GM19468 (cell line): Measurements from ENCODE around the gene COL7A1.
"Not testable (repeated sequence)": the region's sequence is repeated elsewhere in the genome, so short reads cannot be mapped to it uniquely, and the experiment has no call there.

ENCODE experiments used
- ATAC-seq: cut with Tn5 transposase; IDR thresholded peaks from one replicate; pipeline ENCODE4 v1.9.1; 2021; ENCODE audit warnings: mild to moderate bottlenecking, moderate library complexity, moderate number of reproducible peaks; ENCODE audit not compliant: unreplicated experiment; ENCODE audit errors: extremely low read depth

COL7A1 gene

DNA sequence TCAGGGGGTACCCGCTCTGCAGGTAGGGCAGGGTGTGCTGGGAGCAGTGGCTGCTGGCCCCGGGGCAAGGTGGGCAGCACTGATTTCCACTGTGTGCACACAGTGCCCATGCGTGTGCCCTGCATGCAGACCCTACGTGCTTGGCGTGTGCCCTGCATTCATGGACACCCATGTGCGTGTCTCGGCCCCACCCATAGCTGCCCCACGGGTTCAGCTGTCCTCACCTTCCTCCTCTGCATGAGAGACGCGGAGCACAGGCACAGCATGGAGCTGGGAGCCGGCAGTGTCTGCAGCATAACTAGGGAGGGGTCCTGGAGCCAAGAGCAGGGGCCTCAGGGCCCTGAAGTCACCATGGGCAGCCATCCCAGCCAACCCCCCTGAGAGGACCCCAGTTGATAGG lies 29.9 kb downstream of the COL7A1 start:
- no peak for ATAC-seq

DNA sequence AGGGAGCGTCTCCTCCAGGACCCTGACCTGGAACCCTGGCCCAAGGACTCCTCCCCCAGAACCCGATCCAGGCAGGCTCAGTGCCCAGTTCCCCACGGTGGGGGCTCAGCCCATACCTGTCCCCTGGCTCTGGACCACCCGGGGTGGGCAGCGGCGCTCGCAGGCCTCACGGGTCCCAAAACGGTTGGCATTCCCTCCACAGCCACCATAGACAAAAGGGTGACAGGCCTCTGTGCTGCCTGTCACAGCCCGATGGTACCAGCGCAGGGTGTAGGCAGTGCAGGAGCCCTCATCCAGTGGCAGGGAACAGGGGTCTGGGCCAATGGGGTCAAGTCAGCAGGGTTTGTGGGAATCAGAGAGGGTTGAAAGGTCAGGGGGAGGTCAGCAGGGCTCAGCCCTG lies 30.5 kb downstream of the COL7A1 start:
- no peak for ATAC-seq

DNA sequence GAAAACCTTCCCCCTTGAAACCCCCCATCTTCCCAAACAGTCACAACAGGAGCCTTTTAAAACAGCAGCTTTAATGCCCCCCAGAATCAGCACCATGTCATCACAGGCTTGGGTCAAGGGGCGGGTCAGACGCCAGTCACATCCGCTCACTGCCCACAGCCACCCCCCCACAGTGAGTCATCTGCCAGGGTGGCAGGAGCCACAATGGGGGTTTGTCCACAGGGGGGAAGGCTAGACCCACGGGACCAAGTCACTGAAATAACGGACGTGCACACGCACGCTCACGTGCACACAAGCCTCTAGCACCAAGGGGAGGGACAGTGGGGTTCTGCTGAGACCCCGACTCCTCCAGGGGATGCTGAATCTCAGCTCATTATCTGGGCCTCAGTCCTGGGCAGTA lies 31.1 kb downstream of the COL7A1 start:
- no peak for ATAC-seq

DNA sequence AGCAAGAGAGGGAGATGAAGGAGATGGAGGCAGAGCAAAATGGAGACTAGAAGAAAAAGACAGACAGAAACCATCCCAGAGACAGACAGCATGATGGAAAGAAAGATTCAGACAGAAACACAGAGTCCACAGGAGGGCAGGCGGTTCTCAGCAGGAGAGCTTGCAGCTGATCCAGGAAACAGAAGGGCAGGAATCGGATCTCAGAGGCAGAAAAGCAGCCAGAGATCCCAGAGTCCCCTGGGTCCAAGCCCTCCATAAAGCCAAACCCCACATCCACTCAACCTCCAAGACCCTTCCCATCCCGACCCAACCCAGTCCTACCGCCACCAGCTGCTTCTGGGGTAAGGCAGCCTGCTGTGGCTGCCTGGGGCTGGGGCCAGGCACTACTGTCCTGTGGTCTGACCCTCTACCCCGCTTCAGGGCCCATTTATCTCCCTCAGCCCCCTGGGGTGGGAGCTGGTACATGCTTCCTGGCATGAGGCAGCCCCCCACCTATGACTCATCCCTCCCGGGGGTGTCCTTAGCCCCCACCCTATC lies 31.7 kb downstream of the COL7A1 start, which contains the start of gene UCN2:
TSS of gene UCN2 (minus strand) at position 400 of the 537 bp plus-strand sequence. CDS start 657 bp downstream, outside the sequence.
- ATAC-seq = no peak

DNA sequence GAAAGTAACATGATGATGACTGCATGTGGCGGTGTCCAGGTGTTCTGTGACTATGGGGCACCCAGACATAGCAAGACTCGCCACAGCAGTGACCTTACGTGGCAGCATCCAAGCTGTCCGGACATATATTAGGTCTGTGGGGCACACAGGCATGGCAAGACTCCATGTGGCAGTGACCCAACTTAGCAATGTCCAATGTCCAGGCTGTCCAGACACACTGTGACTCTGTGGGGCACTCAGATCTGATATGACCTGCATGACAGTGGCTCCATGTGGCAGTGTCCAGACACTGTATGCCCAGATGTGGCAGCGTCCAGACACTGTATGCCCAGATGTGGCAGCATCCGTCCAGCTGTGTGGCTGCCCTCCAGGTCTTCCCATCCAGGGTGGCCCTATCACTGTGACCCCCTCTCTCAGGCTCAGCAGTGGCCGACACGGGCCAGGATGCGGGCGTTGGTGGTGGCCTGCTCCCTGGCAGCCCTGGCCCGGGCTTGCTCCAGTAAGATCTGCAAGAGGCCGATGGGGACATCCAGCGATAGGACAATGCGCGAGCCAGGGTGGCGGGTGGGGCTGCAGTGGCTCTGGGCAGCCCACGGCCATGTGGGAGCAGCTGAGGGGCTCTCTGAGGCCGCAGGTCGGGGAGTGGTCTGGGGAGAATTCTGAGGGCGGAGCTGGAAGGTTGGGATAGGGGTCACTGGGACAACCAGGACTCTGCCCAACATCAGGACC lies 32.6 kb downstream of the COL7A1 start:
- no peak for ATAC-seq

DNA sequence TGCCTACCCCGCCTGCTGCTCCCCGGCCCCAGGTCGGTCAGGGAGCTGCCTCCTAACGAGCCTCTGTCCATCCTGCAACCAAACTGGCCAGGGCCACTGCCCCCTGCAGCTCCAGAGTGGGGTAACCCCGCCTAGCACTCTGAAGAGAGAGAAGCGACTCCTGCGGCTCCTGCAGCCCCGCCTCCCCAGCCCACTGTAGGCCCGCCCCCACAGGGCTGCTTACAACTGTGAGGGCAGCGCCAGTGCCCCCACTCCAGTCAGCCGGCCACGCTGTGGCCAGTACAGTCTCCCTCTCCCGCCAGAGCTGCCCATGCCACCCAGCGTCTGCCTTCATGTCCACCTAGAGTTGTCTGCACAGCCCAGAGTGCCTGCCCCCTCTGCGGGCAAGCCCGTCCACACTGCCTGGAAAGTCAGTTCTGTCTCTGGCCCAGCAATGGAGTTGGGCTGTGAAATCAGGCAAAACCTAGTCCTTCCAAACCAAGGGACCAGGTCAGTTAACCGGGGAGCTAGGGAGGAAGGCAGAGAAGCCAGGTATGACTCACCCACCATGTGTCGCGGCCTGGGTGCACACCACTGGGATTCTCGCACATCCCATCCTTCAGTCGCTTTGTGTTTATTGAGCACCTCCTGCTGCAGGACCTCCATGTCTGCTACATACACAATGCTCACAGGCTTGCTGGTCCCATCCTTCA lies 33.9 kb downstream of the COL7A1 start:
- no peak for ATAC-seq

DNA sequence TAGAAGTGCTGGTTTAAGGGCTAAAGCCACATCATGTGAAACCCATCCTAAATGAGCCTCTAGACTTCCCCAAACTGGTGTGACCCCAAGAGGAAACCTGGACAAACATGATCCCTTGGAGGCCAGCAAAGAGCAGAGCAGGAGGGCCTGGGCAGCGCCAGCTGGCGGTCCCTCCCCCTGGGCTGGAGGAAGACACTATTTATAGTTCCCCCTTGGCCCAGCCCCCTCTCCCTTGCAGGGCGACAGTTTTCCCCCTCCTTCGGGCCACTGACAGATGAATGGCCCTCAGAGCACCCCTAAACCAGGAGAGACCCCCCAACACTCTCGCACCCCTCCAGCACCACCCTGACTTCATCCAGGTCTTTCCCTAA lies 34.5 kb downstream of the COL7A1 start:
- no peak for ATAC-seq

DNA sequence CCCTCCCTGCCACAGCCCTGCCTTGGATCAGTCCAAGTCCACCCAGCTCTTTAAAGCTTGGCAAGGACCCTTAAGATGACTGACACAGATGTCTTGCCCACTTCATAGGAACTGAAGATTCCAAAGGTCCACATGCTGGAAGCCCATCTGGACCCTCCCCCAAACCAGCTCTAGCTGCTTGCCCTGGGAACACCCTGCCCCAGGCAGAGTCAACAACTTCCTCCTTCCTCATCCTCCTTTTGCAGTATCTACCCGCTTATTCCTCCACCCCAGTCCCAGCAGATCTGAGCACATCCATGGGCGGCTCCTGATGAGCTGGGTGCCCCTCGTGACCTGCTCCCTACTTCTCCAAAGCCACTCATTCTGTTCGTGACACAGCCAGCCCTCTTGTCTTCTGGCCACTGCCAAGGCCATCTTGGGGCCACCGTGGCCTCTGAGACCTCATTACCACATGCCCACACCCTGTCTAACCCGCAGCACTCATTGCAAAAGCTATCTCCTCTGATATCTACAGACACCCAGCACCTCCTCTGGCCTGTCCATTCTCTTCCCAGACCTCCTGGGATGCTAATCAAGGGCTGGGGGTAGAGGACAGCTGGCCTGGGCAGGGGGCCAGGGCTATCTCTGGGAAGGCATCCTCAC lies 36.5 kb downstream of the COL7A1 start:
- ATAC-seq = no peak

DNA sequence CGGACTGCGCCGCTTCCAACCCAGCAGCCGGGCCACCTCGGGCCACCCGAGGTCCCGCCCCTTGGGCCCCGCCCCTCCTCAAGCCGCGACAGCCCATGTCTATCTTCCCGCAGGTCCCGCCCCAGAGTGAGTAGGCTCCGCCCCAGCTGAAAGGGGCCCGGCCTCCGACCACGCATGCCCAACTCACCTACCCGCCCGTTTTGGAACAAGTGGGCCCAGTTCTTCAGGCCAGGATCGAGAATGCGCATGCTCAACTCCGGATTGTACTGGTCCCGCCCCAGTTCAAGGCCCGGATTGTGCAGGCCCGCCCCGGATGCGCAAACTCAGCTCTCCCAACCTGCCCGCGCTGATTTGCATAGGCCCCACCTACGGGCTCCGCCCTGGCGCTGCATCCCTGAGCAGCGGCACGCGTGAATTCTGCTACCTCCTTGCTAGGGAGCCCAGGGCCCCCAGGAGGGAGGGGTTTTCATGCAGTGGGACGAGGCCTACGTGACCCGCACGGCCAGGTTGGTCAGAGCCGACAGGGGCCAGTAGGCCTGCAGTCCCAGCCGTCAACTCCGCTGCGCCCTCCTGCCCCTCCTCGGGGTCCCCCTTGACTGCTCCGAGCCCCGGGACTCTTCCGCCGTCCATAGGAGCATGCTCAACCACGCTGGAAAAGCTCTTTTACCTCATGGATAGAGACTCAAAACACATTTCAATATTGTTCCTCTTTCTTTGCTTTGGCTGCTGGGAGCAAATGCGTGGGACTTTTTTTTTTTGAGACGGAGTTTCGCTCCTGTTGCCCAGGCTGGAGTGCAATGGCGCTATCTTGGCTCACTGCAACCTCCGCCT lies 38.1 kb downstream of the COL7A1 start, which contains the start of gene PFKFB4:
TSS of gene PFKFB4 (minus strand) at position 8 of the 831 bp plus-strand sequence. CDS start 26 bp downstream, outside the sequence.
- ATAC-seq = peak; percentile 55

DNA sequence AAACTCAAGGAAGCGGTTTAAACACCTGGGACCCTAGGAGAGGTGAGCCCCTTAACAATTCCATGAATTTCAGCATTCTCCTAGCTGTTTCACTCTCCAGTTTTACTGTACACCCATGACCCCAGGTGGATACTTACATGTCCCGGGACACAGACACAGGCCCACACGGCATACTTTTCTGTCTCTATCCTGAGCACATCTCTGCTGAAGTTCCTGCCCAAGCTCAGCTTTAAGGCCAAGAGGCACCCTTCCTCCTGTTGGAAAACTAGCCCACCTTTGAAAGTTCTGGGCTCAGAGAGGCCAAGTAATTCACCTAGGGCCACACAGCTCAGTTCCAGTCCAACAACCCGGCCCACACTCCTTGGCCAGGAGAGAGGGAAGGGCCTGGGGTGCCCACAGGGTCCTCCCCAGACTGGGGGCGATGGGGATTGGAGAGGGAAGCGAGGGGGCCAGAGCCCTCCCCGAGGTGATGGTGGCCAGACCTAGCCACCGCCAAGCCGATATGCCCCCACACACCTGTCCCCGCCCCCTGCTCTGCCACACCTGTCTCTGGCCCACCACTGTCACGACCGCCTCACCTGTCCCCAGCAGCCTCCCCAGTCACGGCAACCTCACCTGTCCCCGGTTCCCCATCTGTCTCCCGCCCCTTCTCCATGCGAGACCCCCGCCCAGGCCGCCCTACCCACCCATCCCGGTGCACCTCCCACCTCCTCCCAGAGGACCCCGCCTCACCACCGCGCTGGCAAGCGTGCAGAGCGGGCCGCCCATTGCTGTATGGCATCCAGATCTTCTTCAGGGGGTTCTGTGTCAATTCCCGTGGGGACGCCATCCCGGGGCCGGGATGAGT lies 39.0 kb downstream of the COL7A1 start:
- ATAC-seq = no peak

DNA sequence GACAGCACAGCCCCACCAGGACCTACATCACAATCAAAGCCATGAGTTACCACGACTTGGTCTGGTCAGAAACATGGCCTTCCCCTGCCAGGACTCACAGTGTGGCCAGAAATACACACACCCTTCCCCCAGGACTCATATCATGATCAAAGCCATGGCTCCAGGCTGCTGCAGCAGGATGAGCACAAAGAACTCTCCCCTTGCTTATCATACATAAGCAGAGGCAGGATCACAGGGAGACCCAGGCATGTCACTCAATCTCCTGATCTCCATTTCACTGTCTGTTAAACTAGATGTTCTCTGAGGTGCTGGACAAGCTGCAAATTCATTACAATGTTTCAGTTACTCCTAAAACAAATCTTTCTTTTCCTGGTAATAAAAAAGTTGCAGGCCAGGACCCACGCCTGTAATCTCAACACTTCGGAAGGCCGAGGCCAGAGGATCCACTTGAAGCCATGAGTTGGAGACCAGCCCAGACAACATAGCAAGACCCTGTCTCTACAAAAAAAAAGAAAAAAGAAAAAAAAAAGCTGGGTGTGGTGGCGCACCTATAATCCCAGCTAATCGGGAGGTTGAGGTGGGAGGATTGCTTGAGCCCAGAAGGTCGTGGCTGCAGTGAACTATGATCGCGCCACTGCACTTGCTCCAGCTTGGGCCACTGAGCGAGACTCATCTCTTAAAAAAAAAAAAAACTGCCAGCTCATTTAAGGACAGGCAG lies 39.7 kb downstream of the COL7A1 start:
- ATAC-seq = no peak

DNA sequence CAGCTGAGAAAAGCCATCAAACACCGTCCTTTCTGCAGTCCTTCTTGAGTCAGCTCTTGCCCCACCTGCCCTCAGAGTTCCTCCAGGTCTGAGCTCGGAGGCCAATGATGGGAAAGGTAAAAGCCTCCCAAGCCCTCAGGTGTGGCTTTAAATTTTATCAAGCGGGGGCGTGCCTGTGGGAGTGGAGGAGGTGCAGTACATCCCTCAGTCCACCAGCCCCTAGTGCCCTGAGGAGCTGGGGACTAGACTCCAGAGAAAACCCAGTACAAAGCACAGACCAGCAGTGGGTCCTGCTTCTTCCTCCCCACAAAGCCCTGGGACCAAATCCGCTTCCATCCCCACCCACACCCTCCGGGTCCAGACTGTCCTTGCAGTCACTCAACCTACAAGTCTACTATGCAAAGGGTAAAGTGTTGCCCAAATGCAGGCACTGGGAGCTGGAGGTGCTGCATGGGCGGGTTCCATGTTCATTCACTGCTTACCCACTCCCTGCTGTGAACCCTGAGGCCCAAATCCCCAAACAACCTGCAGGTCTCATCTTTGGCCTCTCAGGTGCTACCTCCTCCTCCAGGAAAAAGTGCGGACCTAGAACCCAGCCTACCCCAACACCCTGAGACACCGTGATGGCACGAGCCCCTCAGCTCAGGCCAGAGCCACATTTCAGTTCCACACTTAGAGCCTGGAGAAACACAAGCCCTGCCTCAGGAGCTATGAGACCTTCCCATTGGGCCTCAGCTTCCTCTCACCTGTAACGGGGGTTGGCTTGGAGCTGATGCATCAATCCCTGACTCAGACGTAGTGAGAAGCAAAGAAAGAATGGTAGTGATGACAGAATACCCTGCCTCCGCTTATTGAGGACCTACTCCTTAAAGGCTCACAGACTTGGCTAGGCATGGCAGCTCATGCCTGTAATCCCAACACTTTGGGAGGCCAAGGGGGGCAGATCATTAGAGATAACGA lies 41.0 kb downstream of the COL7A1 start:
- ATAC-seq = no peak

DNA sequence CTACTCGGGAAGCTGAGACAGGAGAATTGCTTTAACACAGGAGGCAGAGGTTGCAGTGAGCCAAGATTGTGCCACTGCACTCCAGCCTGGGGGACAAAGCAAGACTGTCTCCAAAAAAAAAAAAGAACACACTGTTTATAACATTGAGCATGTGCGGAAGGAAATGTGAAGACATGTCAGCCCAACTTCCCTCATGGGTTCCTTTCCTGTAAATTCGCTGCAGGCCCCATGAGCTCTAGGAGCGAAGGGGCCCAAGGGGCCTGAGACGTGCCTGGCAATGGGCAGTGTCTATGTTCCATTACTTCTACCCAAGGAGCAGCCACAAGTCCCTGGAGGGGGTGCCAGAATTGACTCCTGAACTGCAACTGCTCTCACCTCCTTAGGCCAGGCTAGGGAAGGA lies 41.8 kb downstream of the COL7A1 start:
- no peak for ATAC-seq

DNA sequence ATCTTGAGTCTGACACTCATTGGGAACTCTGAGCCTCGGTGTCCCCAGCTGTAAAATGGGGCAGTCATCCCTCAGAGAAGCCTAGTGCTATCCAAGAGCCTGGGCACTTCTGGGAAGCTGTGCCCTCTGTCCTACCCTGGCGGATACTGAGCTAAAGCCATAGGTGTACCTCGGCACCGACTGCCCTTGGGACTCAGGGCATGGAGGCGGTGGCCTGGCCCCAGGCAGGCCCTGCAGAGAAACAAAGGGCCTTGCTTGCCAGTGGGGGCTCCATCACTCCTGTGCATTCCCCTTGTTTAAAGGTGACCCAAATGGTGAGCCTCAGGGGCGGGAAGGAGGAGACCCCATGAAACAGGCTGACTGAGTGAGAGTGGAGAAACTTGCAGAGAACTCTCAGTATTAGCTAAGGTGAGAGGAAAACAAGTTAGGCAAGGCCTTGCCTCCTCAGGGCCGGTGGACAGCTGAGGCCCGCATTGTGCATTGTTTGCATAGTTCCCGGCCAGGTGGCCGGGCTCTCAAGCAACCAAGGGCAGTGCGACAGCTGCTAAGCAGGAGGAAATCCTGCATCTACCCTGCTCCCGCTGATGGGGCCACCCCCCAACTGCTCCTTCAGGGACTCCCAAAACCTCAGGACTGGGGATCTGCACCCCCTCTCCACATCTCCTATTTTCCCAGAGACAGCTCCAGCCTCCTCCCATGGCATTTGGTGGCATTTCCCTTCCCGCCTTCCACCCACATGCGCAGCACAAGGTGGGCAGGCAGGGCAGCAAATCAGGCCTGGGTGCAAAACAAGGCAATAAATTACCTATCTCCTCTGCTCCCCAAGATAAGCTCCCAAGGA lies 42.8 kb downstream of the COL7A1 start:
- no peak for ATAC-seq

DNA sequence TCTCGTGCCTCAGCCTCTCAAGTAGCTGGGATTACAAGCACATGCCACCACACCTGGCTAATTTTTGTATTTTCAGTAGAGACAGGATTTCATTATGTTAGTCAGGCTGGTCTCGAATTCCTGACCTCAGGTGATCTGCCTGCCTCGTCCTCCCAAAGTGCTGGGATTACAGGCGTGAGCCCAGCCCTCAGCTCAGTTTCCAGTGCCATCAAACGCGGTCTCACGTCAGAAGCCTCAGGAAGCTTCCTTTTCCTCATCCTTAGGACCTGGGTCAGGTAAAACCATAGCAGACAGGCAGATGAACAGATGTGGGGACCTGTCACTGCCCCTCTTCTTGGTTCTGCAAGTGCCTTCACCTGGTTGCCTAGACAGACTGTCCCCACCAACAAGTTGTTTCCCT lies 43.5 kb downstream of the COL7A1 start:
- not testable (repeated sequence) for ATAC-seq
